ENCODE results near the gene NUB1.

NUB1 gene

DNA sequence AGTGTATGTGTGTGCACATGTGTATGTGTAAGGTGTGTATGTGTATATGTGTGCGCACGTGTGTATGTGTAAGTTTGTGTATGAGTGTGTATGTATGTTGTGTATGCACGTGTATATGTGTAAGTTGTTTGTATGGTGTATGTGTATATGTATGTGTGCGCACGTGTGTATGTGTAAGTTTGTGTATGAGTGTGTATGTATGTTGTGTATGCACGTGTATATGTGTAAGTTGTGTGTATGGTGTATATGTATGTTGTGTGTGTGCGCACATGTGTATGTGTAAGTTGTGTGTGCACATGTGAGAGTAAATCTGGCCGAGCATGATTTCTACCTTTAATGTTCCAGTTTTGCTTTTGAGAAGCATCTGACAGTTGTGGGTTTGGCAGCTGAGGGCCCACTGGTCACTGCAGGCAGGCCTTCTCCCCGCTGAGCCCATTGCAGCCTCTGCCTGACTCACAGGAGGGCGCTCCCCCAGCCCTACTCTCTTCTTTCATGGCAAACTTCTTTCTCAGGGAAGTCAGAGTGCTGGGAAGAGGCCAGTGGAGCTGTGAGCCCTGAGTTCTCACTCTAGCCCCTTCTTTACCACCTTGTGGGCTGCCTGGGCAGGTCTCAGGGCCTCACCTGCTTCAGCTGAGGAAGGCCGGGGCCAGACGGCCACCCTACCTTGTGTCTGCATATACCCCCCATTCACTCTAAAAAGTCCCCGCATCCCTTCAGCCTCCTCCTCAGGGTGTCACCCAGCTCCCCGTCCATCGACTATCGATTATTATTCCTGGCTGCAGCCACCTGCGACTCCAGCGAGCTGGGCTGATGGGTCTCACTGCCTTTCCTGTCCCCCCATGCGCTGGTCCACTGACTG, 57.1 kb downstream of the NUB1 start:
- TF ChIP-seq, protein P1, sequence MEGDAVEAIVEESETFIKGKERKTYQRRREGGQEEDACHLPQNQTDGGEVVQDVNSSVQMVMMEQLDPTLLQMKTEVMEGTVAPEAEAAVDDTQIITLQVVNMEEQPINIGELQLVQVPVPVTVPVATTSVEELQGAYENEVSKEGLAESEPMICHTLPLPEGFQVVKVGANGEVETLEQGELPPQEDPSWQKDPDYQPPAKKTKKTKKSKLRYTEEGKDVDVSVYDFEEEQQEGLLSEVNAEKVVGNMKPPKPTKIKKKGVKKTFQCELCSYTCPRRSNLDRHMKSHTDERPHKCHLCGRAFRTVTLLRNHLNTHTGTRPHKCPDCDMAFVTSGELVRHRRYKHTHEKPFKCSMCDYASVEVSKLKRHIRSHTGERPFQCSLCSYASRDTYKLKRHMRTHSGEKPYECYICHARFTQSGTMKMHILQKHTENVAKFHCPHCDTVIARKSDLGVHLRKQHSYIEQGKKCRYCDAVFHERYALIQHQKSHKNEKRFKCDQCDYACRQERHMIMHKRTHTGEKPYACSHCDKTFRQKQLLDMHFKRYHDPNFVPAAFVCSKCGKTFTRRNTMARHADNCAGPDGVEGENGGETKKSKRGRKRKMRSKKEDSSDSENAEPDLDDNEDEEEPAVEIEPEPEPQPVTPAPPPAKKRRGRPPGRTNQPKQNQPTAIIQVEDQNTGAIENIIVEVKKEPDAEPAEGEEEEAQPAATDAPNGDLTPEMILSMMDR (IDR thresholded peaks at IDR 0.05; ENCODE audit: insufficient read depth, low read length, missing control alignments), result no peak
- no peak for DNase-seq (ENCODE audit: low read depth, low spot score)
- H3K4me3 ChIP-seq (ENCODE audit: low read depth, low read length), result no peak overlapping the region
- POLR2A ChIA-PET, result no interaction called here
- CTCF ChIA-PET, result interaction anchor here (1.8 to 2.1 kb wide), 2 partner anchors 30 to 50 kb away, joined by 6 to 7 read pairs; no protein-coding TSS in a partner anchor

DNA sequence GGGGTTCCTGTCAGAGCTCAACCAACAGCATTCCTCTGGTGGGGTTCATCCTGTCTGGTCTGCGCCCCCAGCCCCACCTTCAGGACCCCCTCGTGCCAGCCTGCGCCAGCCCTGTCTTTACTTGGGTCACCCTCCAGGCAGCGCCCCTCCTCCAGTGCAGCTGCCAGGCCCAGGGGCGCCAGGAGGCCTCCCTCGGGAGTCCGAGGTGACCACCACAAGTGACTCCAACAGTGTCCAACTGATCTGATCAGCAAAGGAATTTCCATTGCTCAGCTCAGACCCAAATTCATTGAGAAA, 57.6 kb downstream of the NUB1 start:
- no peak for DNase-seq (ENCODE audit: low read depth, low spot score)
- TF ChIP-seq, protein P1 (IDR thresholded peaks at IDR 0.05; ENCODE audit: insufficient read depth, low read length, missing control alignments), result no peak
- POLR2A ChIA-PET, result no interaction called here
- CTCF ChIA-PET, result interaction anchor here (1.8 to 2.1 kb wide), 2 partner anchors 31 to 49 kb away, joined by 6 to 7 read pairs; no protein-coding TSS in a partner anchor
- no peak overlapping the region for H3K4me3 ChIP-seq (ENCODE audit: low read depth, low read length)

- DNase-seq (ENCODE audit: low read depth, low spot score), result no peak
- no peak overlapping the region for H3K4me3 ChIP-seq (ENCODE audit: low read depth, low read length)
- TF ChIP-seq, protein P1 (IDR thresholded peaks at IDR 0.05; ENCODE audit: insufficient read depth, low read length, missing control alignments), result no peak
- ChIA-PET POLR2A (no interaction called here), CTCF (interaction anchor here (1.8 to 2.1 kb wide), 2 partner anchors 32 to 48 kb away, joined by 6 to 7 read pairs; no protein-coding TSS in a partner anchor)
These were observed 58.3 kb downstream of the NUB1 start for GRCh38 chr7:151399906-151400305.

GRCh38 chr7:151400626-151401315, 59.2 kb downstream of the NUB1 start:
- no peak for DNase-seq (ENCODE audit: low read depth, low spot score)
- TF ChIP-seq, protein P1 (IDR thresholded peaks at IDR 0.05; ENCODE audit: insufficient read depth, low read length, missing control alignments), result no peak
- CTCF ChIA-PET, result interaction anchor here (2.1 kb wide), 1 partner anchor 48 kb away, joined by 7 read pairs; no protein-coding TSS in a partner anchor
- no peak overlapping the region for H3K4me3 ChIP-seq (ENCODE audit: low read depth, low read length)
- POLR2A ChIA-PET, result no interaction called here

GRCh38 chr7:151402029-151402835, 60.6 kb downstream of the NUB1 start:
- no peak for DNase-seq (ENCODE audit: low read depth, low spot score)
- CTCF ChIA-PET, result no interaction called here

More at GRCh38 chr7:151402029-151402835, 60.6 kb downstream of the NUB1 start:
- no peak overlapping the region for H3K4me3 ChIP-seq (ENCODE audit: low read depth, low read length)
- POLR2A ChIA-PET, result no interaction called here
- TF ChIP-seq, protein P1 (IDR thresholded peaks at IDR 0.05; ENCODE audit: insufficient read depth, low read length, missing control alignments), result no peak
